ENCODE data around the gene VPS39.

DNA sequence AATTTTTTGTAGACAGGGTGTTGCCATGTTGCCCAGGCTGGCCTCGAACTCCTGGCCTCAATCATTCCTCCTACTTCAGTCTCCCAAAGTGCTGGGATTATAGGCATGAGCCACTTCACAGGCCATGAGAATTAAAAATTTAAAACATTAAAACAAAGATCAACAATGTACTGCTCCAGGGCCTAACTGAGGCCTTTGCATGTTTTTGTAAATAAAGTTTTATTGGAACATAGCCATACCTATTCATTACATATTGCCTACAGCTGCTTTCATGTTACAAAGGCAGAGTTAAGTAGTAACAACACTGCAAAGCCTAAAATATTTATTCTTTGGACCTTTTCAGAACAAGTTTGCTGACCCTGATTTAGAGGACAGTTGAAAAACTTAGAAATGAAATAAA, 9.6 kb downstream of the VPS39 start:
- TF ChIP-seq, protein P1, sequence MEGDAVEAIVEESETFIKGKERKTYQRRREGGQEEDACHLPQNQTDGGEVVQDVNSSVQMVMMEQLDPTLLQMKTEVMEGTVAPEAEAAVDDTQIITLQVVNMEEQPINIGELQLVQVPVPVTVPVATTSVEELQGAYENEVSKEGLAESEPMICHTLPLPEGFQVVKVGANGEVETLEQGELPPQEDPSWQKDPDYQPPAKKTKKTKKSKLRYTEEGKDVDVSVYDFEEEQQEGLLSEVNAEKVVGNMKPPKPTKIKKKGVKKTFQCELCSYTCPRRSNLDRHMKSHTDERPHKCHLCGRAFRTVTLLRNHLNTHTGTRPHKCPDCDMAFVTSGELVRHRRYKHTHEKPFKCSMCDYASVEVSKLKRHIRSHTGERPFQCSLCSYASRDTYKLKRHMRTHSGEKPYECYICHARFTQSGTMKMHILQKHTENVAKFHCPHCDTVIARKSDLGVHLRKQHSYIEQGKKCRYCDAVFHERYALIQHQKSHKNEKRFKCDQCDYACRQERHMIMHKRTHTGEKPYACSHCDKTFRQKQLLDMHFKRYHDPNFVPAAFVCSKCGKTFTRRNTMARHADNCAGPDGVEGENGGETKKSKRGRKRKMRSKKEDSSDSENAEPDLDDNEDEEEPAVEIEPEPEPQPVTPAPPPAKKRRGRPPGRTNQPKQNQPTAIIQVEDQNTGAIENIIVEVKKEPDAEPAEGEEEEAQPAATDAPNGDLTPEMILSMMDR (IDR thresholded peaks at IDR 0.05; ENCODE audit: low read depth, low read length) = no peak
- TF ChIP-seq EZH2phosphoT487 (IDR thresholded peaks at IDR 0.05; ENCODE audit: low read depth) = no peak
